Left cardiac atrium (tissue), 4 donors: ENCODE results near the gene SEC63. TPM values are rescaled to one million over a fixed set of nuclear protein-coding genes. Genes with fewer than 3 reads are reported as not detected.
"Not testable (repeated sequence)": the region's sequence is repeated elsewhere in the genome, so short reads cannot be mapped to it uniquely, and the experiment has no call there.

Experiments
- ATAC-seq, 2 donors: fragments of 200-7000 bp; cut with Tn5 transposase; one replicate each; pipeline ENCODE4 v1.9.1; 2020; ENCODE audit warnings: mild to moderate bottlenecking in 2 of 2, moderate library complexity in 2 of 2
- DNase-seq: peaks from one replicate; pipeline ENCODE4 v3.0.0-alpha.2; 2020
- intact Hi-C, 2 donors: fragments of 100-400 bp; cut with DNase I; formaldehyde crosslinking; loops; one replicate each; pipeline versions ENCODE4 v1.14.1 to v1.15.1; 2022 to 2023
- long read RNA-seq: library from polyadenylated mRNA; unstranded; transcript quantifications from one replicate; pipeline ENCODE4 v2.0.0, GENCODE V29; 2021
- total RNA-seq, 2 donors: library from RNA; stranded (reverse); fragmentation: NEBNext Ultra II Directional; extraction: Animal tissue kit (Norgen Biotek cat#: 25700); gene quantifications; one replicate each; pipeline ENCODE4 v1.2.1, GENCODE V29; 2021
- donor health status: DM: no; HTN: yes; CAD: no.
- donor health status: DM: no; HTN: yes; CAD: no; lungs with severe emphysema.
- donor health status: DM: yes; HTN: yes; CAD: no.
- donor health status: Dilated cardiomyopathy.

The SEC63 gene
- 10 to 100 TPM; 61.6 to 90.0 TPM for total RNA-seq
- long read RNA-seq, full-length matches to known transcripts, result 3 of 49 reads
- long read RNA-seq, partial matches to known transcripts, result 44 of 49 reads
- long read RNA-seq, other reads (novel, unspliced or antisense), result 2 of 49 reads

GRCh38 chr6:107957909-107958688, at the start of gene SEC63:
SEC63 (minus strand) TSS chr6:107958208; CDS start chr6:107958009, 199 bp downstream.
- peak; percentile 97 for DNase-seq
- peak; percentile 99 for ATAC-seq
- intact Hi-C loops, result no loop called here

GRCh38 chr6:108005961-108006360, 48.0 kb upstream of the SEC63 start:
- intact Hi-C loops, result no loop called here
- ATAC-seq (no peak), DNase-seq (no peak)

GRCh38 chr6:108004861-108005260, 46.9 kb upstream of the SEC63 start:
- intact Hi-C loops, result no loop called here
- DNase-seq (no peak), ATAC-seq (no peak)

- intact Hi-C loops, result no loop called here
- ATAC-seq, result no peak
Measured at GRCh38 chr6:108002365-108003221, 44.6 kb upstream of the SEC63 start.

GRCh38 chr6:108001696-108002231, 43.8 kb upstream of the SEC63 start:
- intact Hi-C loops, result no loop called here
- no peak for ATAC-seq
- no peak for DNase-seq

More at GRCh38 chr6:108002365-108003221, 44.6 kb upstream of the SEC63 start:
- no peak for DNase-seq

- ATAC-seq, DNase-seq, intact Hi-C loops: not testable (repeated sequence)
Measured at GRCh38 chr6:108000259-108000658, 42.3 kb upstream of the SEC63 start.

- ATAC-seq (no peak), DNase-seq (no peak)
- intact Hi-C loops, result no loop called here
Measured at GRCh38 chr6:107999341-107999740, 41.3 kb upstream of the SEC63 start.

- intact Hi-C loops, result no loop called here
- DNase-seq (no peak), ATAC-seq (no peak)
Measured at GRCh38 chr6:107991772-107992550, 34.0 kb upstream of the SEC63 start.

- ATAC-seq, result no peak
- intact Hi-C loops, result no loop called here
- no peak for DNase-seq
Measured at GRCh38 chr6:107991061-107991460, 33.1 kb upstream of the SEC63 start.

GRCh38 chr6:107990587-107990986, 32.6 kb upstream of the SEC63 start:
- DNase-seq, intact Hi-C loops, ATAC-seq: not testable (repeated sequence)

GRCh38 chr6:107989166-107990094, 31.4 kb upstream of the SEC63 start:
- intact Hi-C loops, result loop anchor here in 1 of 2 donors (10.0 kb wide), 1 partner anchor 535 kb away; no protein-coding TSS in a partner anchor
- ATAC-seq, result no peak
- DNase-seq, result no peak

GRCh38 chr6:107988570-107988969, 30.6 kb upstream of the SEC63 start:
- intact Hi-C loops, result loop anchor here in 1 of 2 donors (10.0 kb wide), 1 partner anchor 536 kb away; no protein-coding TSS in a partner anchor
- no peak for ATAC-seq
- no peak for DNase-seq

GRCh38 chr6:107987805-107988204, 29.8 kb upstream of the SEC63 start:
- no peak for ATAC-seq
- intact Hi-C loops, result loop anchor here in 1 of 2 donors (10.0 kb wide), 1 partner anchor 537 kb away; no protein-coding TSS in a partner anchor
- no peak for DNase-seq

GRCh38 chr6:107985701-107986100, 27.7 kb upstream of the SEC63 start:
- intact Hi-C loops, result loop anchor here in 1 of 2 donors (10.0 kb wide), 1 partner anchor 539 kb away; no protein-coding TSS in a partner anchor
- DNase-seq, result no peak
- ATAC-seq, result no peak

GRCh38 chr6:107983811-107984210, 25.8 kb upstream of the SEC63 start:
- intact Hi-C loops, result loop anchor here in 1 of 2 donors (10.0 kb wide), 1 partner anchor 541 kb away; no protein-coding TSS in a partner anchor
- ATAC-seq, result no peak
- no peak for DNase-seq

- DNase-seq (no peak), ATAC-seq (no peak)
- intact Hi-C loops, result loop anchor here in 1 of 2 donors (10.0 kb wide), 1 partner anchor 542 kb away; no protein-coding TSS in a partner anchor
Measured at GRCh38 chr6:107982486-107982885, 24.5 kb upstream of the SEC63 start.

- intact Hi-C loops, result loop anchor here (2.0 to 10.0 kb wide), 2 partner anchors 543 kb away; no protein-coding TSS in a partner anchor
- DNase-seq (no peak), ATAC-seq (no peak)
Measured at GRCh38 chr6:107981695-107982094, 23.7 kb upstream of the SEC63 start.
